GM12878 (cell line): ENCODE results near the gene SIL1. TPM values are rescaled to one million over a fixed set of nuclear protein-coding genes. Genes with fewer than 3 reads are reported as not detected.

Experiments
- CREM ChIP-seq: IDR thresholded peaks from 2 replicates; pipeline ENCODE4 v1.6.1; 2014; ENCODE audit warnings: antibody characterized with exemption, low read depth
- MYB ChIP-seq: fragments of 150-350 bp; IDR thresholded peaks from 2 replicates; pipeline ENCODE4 v1.6.1; 2014; ENCODE audit warnings: mild to moderate bottlenecking, low read depth, low read length, borderline replicate concordance
- PML ChIP-seq: IDR thresholded peaks from 2 replicates; pipeline ENCODE4 v1.6.1; 2012; ENCODE audit warnings: low read length, inconsistent platforms
- SMAD5 ChIP-seq: IDR thresholded peaks from 2 replicates; pipeline ENCODE4 v1.6.1; 2016; ENCODE audit warnings: antibody characterized with exemption, low read depth
- SREBF1 ChIP-seq: IDR thresholded peaks from 2 replicates; pipeline ENCODE4 v1.6.1; 2012; ENCODE audit warnings: mild to moderate bottlenecking, low read length
- TAF1 ChIP-seq: IDR thresholded peaks from 2 replicates; pipeline ENCODE4 v1.6.1; 2011; ENCODE audit warnings: mild to moderate bottlenecking, low read depth, low read length, borderline replicate concordance
- polyA plus RNA-seq, 11 experiments: library from polyadenylated mRNA; depleted of rRNA in 4 of 11; unstranded in 6 of 11; stranded (reverse) in 5 of 11; fragments of >200 nt; fragmentation: Nextera tagmentation in 4 of 11; fragmentation: Illumina TruSeq in 1 of 11; extraction: Ambion mirVana in 4 of 11; extraction: Trizol in 1 of 11; gene quantifications; 1 replicate in 1 of 11; 2 replicates in 10 of 11; pipeline versions ENCODE4 v1.2.1 to v1.2.3, GENCODE V29; 2011 to 2016; ENCODE audit warnings: inconsistent platforms in 2 of 11, missing spikeins in 2 of 11, low read depth in 1 of 11
- total RNA-seq, 4 experiments: library from RNA; depleted of rRNA in 3 of 4; stranded (reverse); fragments of >200 nt in 3 of 4; fragmentation: Illumina TruSeq in 1 of 4; extraction: Trizol in 1 of 4; gene quantifications; 2 replicates each; pipeline versions ENCODE4 v1.2.1 to v1.2.3, GENCODE V29; 2013 to 2021
- TF ChIP-seq, protein P1 (sequence below): fragments of 450-650 bp; IDR thresholded peaks from 2 replicates; pipeline ENCODE4 v1.6.1; 2017; ENCODE audit warnings: low read depth, mild to moderate bottlenecking, moderate library complexity
- TF ChIP-seq, protein P2 (sequence below): IDR thresholded peaks from 2 replicates; pipeline ENCODE4 v1.6.1; 2012; ENCODE audit warnings: low read depth, low read length, improper control_type of control experiment

The SIL1 gene
- total and polyA plus RNA-seq, 10 of the 15 experiments (the other 5 are each of a cell fraction or from before 2014, with no cell fraction given) = 4.1 to 49.8 (median 29.4) TPM

DNA sequence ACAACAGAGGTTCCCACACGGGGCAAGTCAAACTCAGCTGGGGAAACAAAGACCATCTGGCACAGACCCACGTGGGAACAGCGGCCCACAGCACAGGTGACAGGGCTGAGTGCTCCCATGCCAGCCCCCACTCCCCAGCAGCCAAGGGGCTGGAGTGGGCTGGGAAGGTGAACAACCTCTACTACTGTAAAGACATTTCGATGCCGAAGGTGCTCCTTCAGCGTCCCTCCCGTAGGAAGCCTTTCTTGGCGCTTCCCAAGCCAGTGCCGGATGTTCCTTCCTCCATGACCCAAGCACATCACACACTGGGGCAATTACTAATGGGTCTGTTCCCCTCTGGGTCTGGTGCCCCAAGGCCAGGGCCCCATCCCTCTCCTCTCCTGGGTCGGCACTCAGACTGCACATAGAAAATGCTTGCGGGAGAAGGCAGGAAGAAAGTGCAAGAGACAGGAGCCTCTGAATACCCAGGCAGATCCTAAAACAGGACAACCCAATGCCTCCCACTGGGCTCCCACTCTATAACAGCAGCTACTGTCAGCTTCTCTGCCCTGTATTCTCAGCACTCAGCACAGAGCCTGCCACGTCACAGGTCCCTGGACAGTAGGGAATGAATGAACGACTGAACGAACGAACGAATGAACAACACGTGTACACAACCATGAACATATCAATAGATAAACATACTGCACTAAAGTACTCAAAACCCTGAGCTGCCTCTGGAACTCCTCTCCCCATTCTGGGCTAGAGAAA is 246.0 kb downstream of the SIL1 start (continued):
- TF ChIP-seq PML = no peak
- TF ChIP-seq MYB = no peak
- TF ChIP-seq, protein P1, sequence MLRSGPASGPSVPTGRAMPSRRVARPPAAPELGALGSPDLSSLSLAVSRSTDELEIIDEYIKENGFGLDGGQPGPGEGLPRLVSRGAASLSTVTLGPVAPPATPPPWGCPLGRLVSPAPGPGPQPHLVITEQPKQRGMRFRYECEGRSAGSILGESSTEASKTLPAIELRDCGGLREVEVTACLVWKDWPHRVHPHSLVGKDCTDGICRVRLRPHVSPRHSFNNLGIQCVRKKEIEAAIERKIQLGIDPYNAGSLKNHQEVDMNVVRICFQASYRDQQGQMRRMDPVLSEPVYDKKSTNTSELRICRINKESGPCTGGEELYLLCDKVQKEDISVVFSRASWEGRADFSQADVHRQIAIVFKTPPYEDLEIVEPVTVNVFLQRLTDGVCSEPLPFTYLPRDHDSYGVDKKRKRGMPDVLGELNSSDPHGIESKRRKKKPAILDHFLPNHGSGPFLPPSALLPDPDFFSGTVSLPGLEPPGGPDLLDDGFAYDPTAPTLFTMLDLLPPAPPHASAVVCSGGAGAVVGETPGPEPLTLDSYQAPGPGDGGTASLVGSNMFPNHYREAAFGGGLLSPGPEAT = no peak
- TF ChIP-seq CREM = no peak
- no peak for TF ChIP-seq TAF1
- TF ChIP-seq SREBF1 = no peak
- no peak for TF ChIP-seq SMAD5
- TF ChIP-seq, protein P2, sequence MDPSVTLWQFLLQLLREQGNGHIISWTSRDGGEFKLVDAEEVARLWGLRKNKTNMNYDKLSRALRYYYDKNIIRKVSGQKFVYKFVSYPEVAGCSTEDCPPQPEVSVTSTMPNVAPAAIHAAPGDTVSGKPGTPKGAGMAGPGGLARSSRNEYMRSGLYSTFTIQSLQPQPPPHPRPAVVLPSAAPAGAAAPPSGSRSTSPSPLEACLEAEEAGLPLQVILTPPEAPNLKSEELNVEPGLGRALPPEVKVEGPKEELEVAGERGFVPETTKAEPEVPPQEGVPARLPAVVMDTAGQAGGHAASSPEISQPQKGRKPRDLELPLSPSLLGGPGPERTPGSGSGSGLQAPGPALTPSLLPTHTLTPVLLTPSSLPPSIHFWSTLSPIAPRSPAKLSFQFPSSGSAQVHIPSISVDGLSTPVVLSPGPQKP = no peak
